ENCODE results near the gene RNF212. TPM values are rescaled to one million over a fixed set of nuclear protein-coding genes. Genes with fewer than 3 reads are reported as not detected.

RNF212 gene
- total and polyA plus RNA-seq, 9 of the 15 experiments (the other 6 are each of a cell fraction or from before 2014, with no cell fraction given), result 0.04 TPM; not detected in 8

DNA sequence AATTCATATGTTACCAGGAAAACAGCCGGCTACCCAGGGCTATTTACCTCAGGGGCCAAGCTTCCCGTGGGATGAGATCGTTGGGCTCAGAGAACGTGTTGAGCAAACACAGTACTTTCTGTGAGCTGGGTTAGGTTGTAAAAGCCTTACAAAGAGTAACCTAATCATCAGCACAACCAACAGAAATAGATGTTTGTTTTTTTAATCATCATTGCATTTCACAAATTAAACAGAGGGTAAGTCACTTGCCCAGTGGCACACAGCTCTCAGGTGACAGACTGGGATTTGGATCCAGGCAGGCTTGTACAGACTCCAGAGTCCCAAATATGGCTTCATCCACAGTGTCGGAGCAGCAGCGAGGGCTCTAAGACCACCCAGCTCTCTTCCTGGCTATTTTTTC, 38.9 kb upstream of the RNF212 start:
- no peak for FAIRE-seq

More for the DNA sequence above, 38.9 kb upstream of the RNF212 start:
- ATAC-seq (no peak), DNase-seq (ENCODE audit: extremely low read depth in 1 of 4, low spot score in 3 of 4) (no peak)
- TF ChIP-seq DDX20 (tag; IDR thresholded peaks at IDR 0.05; ENCODE audit: low read depth), result no peak
- TF ChIP-seq ZNF75A (CRISPR knock-in tag; IDR thresholded peaks at IDR 0.05), result no peak
- TF ChIP-seq TCF7L2 (IDR thresholded peaks at IDR 0.05; ENCODE audit: low read depth, low read length), result no peak
- TF ChIP-seq, protein P1, sequence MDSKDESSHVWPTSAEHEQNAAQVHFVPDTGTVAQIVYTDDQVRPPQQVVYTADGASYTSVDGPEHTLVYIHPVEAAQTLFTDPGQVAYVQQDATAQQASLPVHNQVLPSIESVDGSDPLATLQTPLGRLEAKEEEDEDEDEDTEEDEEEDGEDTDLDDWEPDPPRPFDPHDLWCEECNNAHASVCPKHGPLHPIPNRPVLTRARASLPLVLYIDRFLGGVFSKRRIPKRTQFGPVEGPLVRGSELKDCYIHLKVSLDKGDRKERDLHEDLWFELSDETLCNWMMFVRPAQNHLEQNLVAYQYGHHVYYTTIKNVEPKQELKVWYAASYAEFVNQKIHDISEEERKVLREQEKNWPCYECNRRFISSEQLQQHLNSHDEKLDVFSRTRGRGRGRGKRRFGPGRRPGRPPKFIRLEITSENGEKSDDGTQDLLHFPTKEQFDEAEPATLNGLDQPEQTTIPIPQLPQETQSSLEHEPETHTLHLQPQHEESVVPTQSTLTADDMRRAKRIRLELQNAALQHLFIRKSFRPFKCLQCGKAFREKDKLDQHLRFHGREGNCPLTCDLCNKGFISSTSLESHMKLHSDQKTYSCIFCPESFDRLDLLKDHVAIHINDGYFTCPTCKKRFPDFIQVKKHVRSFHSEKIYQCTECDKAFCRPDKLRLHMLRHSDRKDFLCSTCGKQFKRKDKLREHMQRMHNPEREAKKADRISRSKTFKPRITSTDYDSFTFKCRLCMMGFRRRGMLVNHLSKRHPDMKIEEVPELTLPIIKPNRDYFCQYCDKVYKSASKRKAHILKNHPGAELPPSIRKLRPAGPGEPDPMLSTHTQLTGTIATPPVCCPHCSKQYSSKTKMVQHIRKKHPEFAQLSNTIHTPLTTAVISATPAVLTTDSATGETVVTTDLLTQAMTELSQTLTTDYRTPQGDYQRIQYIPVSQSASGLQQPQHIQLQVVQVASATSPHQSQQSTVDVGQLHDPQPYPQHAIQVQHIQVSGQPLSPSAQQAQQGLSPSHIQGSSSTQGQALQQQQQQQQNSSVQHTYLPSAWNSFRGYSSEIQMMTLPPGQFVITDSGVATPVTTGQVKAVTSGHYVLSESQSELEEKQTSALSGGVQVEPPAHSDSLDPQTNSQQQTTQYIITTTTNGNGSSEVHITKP (IDR thresholded peaks at IDR 0.05; ENCODE audit: partially characterized antibody), result no peak
- no peak for TF ChIP-seq HDAC8 (tag; IDR thresholded peaks at IDR 0.05)
- TF ChIP-seq MIER1 (IDR thresholded peaks at IDR 0.05; ENCODE audit: low read depth), result no peak
- TF ChIP-seq HOXB6 (CRISPR knock-in tag; IDR thresholded peaks at IDR 0.05; ENCODE audit: borderline replicate concordance), result no peak
- TF ChIP-seq, protein P2, sequence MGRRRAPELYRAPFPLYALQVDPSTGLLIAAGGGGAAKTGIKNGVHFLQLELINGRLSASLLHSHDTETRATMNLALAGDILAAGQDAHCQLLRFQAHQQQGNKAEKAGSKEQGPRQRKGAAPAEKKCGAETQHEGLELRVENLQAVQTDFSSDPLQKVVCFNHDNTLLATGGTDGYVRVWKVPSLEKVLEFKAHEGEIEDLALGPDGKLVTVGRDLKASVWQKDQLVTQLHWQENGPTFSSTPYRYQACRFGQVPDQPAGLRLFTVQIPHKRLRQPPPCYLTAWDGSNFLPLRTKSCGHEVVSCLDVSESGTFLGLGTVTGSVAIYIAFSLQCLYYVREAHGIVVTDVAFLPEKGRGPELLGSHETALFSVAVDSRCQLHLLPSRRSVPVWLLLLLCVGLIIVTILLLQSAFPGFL (CRISPR knock-in tag; IDR thresholded peaks at IDR 0.05), result no peak
- no peak for TF ChIP-seq STAG1 (CRISPR knock-in tag; IDR thresholded peaks at IDR 0.05; ENCODE audit: borderline replicate concordance)
- TF ChIP-seq, protein P3, sequence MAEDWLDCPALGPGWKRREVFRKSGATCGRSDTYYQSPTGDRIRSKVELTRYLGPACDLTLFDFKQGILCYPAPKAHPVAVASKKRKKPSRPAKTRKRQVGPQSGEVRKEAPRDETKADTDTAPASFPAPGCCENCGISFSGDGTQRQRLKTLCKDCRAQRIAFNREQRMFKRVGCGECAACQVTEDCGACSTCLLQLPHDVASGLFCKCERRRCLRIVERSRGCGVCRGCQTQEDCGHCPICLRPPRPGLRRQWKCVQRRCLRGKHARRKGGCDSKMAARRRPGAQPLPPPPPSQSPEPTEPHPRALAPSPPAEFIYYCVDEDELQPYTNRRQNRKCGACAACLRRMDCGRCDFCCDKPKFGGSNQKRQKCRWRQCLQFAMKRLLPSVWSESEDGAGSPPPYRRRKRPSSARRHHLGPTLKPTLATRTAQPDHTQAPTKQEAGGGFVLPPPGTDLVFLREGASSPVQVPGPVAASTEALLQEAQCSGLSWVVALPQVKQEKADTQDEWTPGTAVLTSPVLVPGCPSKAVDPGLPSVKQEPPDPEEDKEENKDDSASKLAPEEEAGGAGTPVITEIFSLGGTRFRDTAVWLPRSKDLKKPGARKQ (CRISPR knock-in tag; IDR thresholded peaks at IDR 0.05), result no peak
- no peak for TF ChIP-seq SIN3A (IDR thresholded peaks at IDR 0.05; ENCODE audit: borderline replicate concordance in 2 of 2, control insufficient read depth in 1 of 2, low read depth in 2 of 2, low read length in 2 of 2)
- no peak for TF ChIP-seq SETDB1 (IDR thresholded peaks at IDR 0.05; ENCODE audit: low read length)
- no peak for TF ChIP-seq ZNF699 (CRISPR knock-in tag; IDR thresholded peaks at IDR 0.05; ENCODE audit: insufficient replicate concordance)
- TF ChIP-seq IRF2 (CRISPR knock-in tag; IDR thresholded peaks at IDR 0.05), result no peak
- H3K9me3 ChIP-seq (replicated peaks; ENCODE audit: control insufficient read depth, insufficient read depth, low read depth, low read length), result no peaks in the 10 kb centered on the region
- H3K79me2 ChIP-seq (ENCODE audit: control insufficient read depth, insufficient read depth, low read length), result no peaks in the 10 kb centered on the region
- no peak overlapping the region for H3K27ac ChIP-seq (ENCODE audit: extremely low read depth, low read depth, low read length)
- H3K36me3 ChIP-seq (ENCODE audit: control insufficient read depth, insufficient read depth, low read length), result no peaks in the 10 kb centered on the region
- no peak overlapping the region for H3K4me3 ChIP-seq
- no peak overlapping the region for H3K9ac ChIP-seq (ENCODE audit: insufficient read depth in 1 of 2, low read depth in 2 of 2, low read length in 2 of 2)
- CTCF ChIA-PET (ENCODE audit: low intra/inter-chr PET ratio), result no interaction called here
- no peak overlapping the region for H2AFZ ChIP-seq (ENCODE audit: low read depth, low read length)
- H4K20me1 ChIP-seq (replicated peaks; ENCODE audit: control insufficient read depth, insufficient read depth, low read length), result no peaks in the 10 kb centered on the region
- WGBS (ENCODE audit: insufficient coverage, low coverage, missing lambda C conversion rate), result 6% methylated on average over 6 of the region's 6 CpGs
- POLR2A ChIA-PET, result interaction anchor here (0.6 to 2.1 kb wide), 2 partner anchors 8 to 11 kb away, joined by 3 to 7 read pairs; no protein-coding TSS in a partner anchor
- H3K27me3 ChIP-seq (ENCODE audit: control insufficient read depth in 2 of 2, insufficient read depth in 2 of 2, low read length in 2 of 2), result peaks cover 27 to 64% of the 10 kb centered on the region in 2 experiments; a peak in 4 of 5 replicates
- H3K4me1 ChIP-seq (replicated peaks in 1 of 2; ENCODE audit: control insufficient read depth in 2 of 2, insufficient read depth in 2 of 2, low read length in 2 of 2), result peaks cover 0 to 4% of the 10 kb centered on the region in 2 experiments; a peak in 2 of 5 replicates
- in situ Hi-C loops (cut with MboI), result no loop called here
- no TSS peak for BruUV-seq (replicated peaks)
- no peak overlapping the region for H3K4me2 ChIP-seq (ENCODE audit: insufficient read depth, low read length)
- no peaks in the 10 kb centered on the region for H3K9me1 ChIP-seq (ENCODE audit: control insufficient read depth, insufficient read depth, low read length)
- intact Hi-C loops (cut with micrococcal nuclease), result no loop called here

All from K562 (cell line).